ENCODE data around the gene FOXO4. TPM values are rescaled to one million over a fixed set of nuclear protein-coding genes. Genes with fewer than 3 reads are reported as not detected.

The FOXO4 gene
- total RNA-seq, 2 donors from 2014 or later = 10.9 to 16.5 TPM

DNA sequence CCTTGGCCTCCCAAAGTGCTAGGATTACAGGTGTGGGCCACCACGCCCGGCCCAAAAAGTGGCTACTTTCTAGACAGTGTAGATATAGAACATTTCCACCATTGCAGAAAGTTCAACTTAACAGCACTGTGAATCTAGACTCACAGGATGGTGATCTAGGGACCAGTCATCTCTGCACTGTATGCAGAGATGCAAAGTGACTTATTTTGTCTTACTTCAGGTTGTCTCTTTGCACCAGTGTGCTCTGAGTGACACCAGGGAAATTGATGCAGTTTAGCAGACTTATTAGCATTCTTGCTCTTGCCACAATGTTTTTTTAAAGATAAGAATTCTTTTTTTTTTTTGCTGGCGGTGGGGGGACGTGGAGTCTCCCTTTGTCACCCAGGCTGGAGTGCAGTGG, 12.8 kb upstream of the FOXO4 start:
- ATAC-seq (no peak), DNase-seq (no peak)
- WGBS, 2 donors = 39 to 78% methylated on average over 2 to 4 of the region's 4 CpGs
- H3K27ac ChIP-seq = no peak overlapping the region
- TF ChIP-seq, protein P1, sequence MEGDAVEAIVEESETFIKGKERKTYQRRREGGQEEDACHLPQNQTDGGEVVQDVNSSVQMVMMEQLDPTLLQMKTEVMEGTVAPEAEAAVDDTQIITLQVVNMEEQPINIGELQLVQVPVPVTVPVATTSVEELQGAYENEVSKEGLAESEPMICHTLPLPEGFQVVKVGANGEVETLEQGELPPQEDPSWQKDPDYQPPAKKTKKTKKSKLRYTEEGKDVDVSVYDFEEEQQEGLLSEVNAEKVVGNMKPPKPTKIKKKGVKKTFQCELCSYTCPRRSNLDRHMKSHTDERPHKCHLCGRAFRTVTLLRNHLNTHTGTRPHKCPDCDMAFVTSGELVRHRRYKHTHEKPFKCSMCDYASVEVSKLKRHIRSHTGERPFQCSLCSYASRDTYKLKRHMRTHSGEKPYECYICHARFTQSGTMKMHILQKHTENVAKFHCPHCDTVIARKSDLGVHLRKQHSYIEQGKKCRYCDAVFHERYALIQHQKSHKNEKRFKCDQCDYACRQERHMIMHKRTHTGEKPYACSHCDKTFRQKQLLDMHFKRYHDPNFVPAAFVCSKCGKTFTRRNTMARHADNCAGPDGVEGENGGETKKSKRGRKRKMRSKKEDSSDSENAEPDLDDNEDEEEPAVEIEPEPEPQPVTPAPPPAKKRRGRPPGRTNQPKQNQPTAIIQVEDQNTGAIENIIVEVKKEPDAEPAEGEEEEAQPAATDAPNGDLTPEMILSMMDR (IDR thresholded peaks at IDR 0.05) = no peak
- no peak for TF ChIP-seq POLR2A (IDR thresholded peaks at IDR 0.05)
- no peaks in the 10 kb centered on the region for H3K4me1 ChIP-seq
- H3K9me3 ChIP-seq = no peaks in the 10 kb centered on the region
- no peaks in the 10 kb centered on the region for H3K27me3 ChIP-seq
- H3K36me3 ChIP-seq (replicated peaks in 1 of 2; ENCODE audit: insufficient read depth in 1 of 2, low read depth in 2 of 2) = no peaks in the 10 kb centered on the region
- intact Hi-C loops (cut with DNase I) = no loop called here
- no peak overlapping the region for H3K4me3 ChIP-seq

DNA sequence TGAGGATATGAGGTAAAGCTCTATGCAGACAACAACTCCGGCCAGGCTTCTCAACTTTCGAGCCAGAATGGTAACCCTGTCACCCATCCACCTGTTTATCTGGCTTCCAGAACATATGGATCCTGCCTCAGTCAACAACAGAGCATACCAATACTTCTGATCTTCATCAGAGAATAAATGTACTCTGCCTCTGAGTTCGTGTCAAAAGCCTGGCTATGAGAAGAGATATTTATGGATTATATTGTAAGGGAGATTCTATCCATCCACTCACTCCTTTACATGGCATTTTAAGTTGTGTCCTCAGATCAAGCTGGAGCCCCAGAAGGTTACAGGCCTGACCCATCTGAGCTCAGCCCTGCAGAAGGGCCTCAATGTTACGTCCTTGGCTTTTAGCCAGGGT, 9.8 kb upstream of the FOXO4 start:
- 51 to 61% methylated on average over 2 to 4 of the region's 4 CpGs for WGBS, 2 donors
- no peaks in the 10 kb centered on the region for H3K36me3 ChIP-seq (replicated peaks in 1 of 2; ENCODE audit: insufficient read depth in 1 of 2, low read depth in 2 of 2)
- H3K4me1 ChIP-seq = no peaks in the 10 kb centered on the region
- TF ChIP-seq, protein P1 (IDR thresholded peaks at IDR 0.05) = no peak
- no peak for TF ChIP-seq POLR2A (IDR thresholded peaks at IDR 0.05)
- H3K4me3 ChIP-seq = no peak overlapping the region
- no peaks in the 10 kb centered on the region for H3K27me3 ChIP-seq
- intact Hi-C loops (cut with DNase I) = no loop called here
- no peak overlapping the region for H3K27ac ChIP-seq
- ATAC-seq (no peak), DNase-seq (no peak)
- no peaks in the 10 kb centered on the region for H3K9me3 ChIP-seq

DNA sequence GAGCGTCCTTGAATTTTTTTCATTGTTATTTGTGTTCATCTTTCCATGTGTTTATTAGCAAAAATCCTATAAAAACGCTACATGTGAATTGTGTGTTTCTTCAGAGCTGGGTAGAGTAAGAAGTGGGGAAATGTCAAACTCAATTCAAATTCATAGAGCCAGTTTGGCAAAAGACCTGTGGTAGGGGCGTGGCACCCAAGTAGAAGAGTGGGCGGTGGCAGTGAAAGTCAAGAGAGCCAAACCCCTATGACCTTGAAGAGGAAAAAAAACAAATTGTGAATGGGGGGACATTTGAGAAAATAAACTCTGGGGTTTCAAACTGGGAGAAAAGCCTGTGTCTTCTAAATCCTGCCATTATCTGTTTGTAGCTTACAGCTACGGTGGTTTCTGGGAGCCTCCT, 4.4 kb upstream of the FOXO4 start:
- H3K9me3 ChIP-seq = no peaks in the 10 kb centered on the region
- no peak overlapping the region for H3K27ac ChIP-seq
- ATAC-seq = no peak
- H3K4me1 ChIP-seq = peaks cover 5% of the 10 kb centered on the region
- TF ChIP-seq POLR2A (IDR thresholded peaks at IDR 0.05) = no peak
- TF ChIP-seq, protein P1 (IDR thresholded peaks at IDR 0.05) = no peak
- H3K36me3 ChIP-seq (replicated peaks in 1 of 2; ENCODE audit: insufficient read depth in 1 of 2, low read depth in 2 of 2) = no peaks in the 10 kb centered on the region
- no peak for DNase-seq
- no peaks in the 10 kb centered on the region for H3K27me3 ChIP-seq
- no peak overlapping the region for H3K4me3 ChIP-seq
- intact Hi-C loops (cut with DNase I) = no loop called here
- WGBS, 2 donors = 82 to 85% methylated on average over 5 of the region's 5 CpGs

DNA sequence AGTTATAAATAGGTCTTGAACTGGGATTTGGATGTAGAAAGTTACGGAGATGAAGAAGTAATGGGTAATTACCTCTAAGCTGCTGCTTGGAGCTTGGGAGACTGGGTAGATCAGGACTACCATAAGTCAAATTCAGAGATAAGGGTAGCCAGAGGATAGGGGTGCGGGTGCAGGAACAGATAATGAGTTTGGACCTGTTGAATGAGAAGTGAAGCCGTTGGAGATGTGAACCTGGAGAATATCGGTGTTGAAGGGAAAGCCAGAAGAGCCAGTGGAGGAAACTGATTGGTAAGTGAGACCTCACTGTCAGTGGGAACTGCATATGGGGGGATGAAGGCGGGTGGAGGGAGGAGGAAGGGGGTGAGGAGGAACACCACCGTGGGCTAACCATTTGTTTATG, 618 bp upstream of the FOXO4 start:
- peaks cover 25% of the 10 kb centered on the region for H3K4me1 ChIP-seq
- H3K4me3 ChIP-seq = no peak overlapping the region
- DNase-seq = no peak
- no peak for ATAC-seq
- 17 to 24% methylated on average over 6 of the region's 6 CpGs for WGBS, 2 donors
- H3K27me3 ChIP-seq = no peaks in the 10 kb centered on the region
- H3K36me3 ChIP-seq (replicated peaks in 1 of 2; ENCODE audit: insufficient read depth in 1 of 2, low read depth in 2 of 2) = no peaks in the 10 kb centered on the region
- intact Hi-C loops (cut with DNase I) = no loop called here
- peak overlapping the region in 1 of 4 donors; percentile 63 for H3K27ac ChIP-seq
- no peak for TF ChIP-seq POLR2A (IDR thresholded peaks at IDR 0.05)
- TF ChIP-seq, protein P1 (IDR thresholded peaks at IDR 0.05) = no peak
- no peaks in the 10 kb centered on the region for H3K9me3 ChIP-seq

DNA sequence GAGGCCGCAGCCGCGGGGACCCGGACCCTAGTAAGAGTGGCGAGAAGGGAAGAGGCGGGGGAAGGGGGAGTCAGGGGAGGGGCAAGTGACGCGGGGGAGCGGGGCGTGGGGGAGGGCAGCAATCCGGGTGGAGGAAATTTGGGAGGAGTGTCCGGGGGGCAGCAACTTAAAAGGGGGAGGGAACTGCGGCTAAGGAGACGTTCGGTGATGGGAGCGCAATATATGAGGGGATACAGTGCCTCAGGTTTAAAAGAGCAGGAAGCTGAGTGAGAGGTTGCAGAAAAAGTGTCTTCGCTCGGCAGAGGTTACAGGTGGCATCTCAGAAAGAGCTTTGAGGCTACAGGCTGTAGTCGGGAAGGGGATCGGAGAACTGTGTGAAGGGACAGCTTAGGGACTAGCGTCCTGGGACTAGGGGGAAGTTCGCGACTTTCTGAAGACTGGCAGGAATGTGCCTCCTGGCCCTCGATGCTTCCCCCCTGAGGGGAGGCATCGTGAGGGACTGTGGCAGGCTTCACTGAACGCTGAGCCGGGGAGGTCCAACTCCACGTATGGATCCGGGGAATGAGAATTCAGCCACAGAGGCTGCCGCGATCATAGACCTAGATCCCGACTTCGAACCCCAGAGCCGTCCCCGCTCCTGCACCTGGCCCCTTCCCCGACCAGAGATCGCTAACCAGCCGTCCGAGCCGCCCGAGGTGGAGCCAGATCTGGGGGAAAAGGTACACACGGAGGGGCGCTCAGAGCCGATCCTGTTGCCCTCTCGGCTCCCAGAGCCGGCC, 519 bp downstream of the FOXO4 start:
- TF ChIP-seq, protein P1 (IDR thresholded peaks at IDR 0.05) = no peak
- TF ChIP-seq POLR2A (IDR thresholded peaks at IDR 0.05) = no peak
- peak; percentile 70 for ATAC-seq
- peak in 1 of 4 donors; percentile 10 for DNase-seq
- Histone ChIP-seq H3K36me3 (replicated peaks in 1 of 2; ENCODE audit: insufficient read depth in 1 of 2, low read depth in 2 of 2) (no peaks in the 10 kb centered on the region), H3K4me3 (peak overlapping the region; percentile 37 to 41), H3K27ac (peak overlapping the region in 3 of 4 donors; percentile 47 to 79 (median 63)), H3K4me1 (peaks cover 25% of the 10 kb centered on the region), H3K27me3 (no peaks in the 10 kb centered on the region), H3K9me3 (no peaks in the 10 kb centered on the region)
- WGBS, 2 donors = 0% methylated on average over 23 to 29 of the region's 46 CpGs
- intact Hi-C loops (cut with DNase I) = no loop called here
